Left kidney (tissue), 8 donors: Measurements from ENCODE around the gene RAB9A. TPM values are rescaled to one million over a fixed set of nuclear protein-coding genes. Genes with fewer than 3 reads are reported as not detected.
"Not testable (repeated sequence)": the region's sequence is repeated elsewhere in the genome, so short reads cannot be mapped to it uniquely, and the experiment has no call there.

Source experiments
- DNase-seq: peaks from one replicate; pipeline ENCODE4 v3.0.0-alpha.2; 2013
- long read RNA-seq, 8 donors: transcript quantifications; one replicate each; lab custom pipeline, GENCODE V29; 2026
- polyA plus RNA-seq: library from polyadenylated mRNA; unstranded; fragments of 120-200 nt; gene quantifications from one replicate; pipeline ENCODE4 v1.2.1, GENCODE V29; 2013; ENCODE audit not compliant: insufficient read length

The RAB9A gene, protein sequence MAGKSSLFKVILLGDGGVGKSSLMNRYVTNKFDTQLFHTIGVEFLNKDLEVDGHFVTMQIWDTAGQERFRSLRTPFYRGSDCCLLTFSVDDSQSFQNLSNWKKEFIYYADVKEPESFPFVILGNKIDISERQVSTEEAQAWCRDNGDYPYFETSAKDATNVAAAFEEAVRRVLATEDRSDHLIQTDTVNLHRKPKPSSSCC
- polyA plus RNA-seq, result 23.9 TPM
- long read RNA-seq, donor 1, transcript RAB9A-202 (3 exons, 2,039 nt), result major isoform, 7 of 11 reads
- long read RNA-seq, donor 1, partial matches to known transcripts, result 0 of 11 reads
- long read RNA-seq, donor 1, other reads (novel, unspliced or antisense), result 0 of 11 reads
- long read RNA-seq, donor 2, transcript RAB9A-202 (3 exons, 2,039 nt), result major isoform, 13 of 36 reads
- long read RNA-seq, donor 2, partial matches to known transcripts, result 19 of 36 reads
- long read RNA-seq, donor 2, other reads (novel, unspliced or antisense), result 0 of 36 reads
- long read RNA-seq, donor 3, transcript RAB9A-202 (3 exons, 2,039 nt), result major isoform, 5 of 8 reads
- long read RNA-seq, donor 3, partial matches to known transcripts, result 0 of 8 reads
- long read RNA-seq, donor 3, other reads (novel, unspliced or antisense), result 0 of 8 reads
- long read RNA-seq, donor 4, result 0 reads
- long read RNA-seq, donor 5, transcript RAB9A-203 (2 exons, 737 nt), result minor isoform, 6 of 48 reads
- long read RNA-seq, donor 5, transcript RAB9A-202 (3 exons, 2,039 nt), result major isoform, 16 of 48 reads
- long read RNA-seq, donor 5, partial matches to known transcripts, result 26 of 48 reads
- long read RNA-seq, donor 5, other reads (novel, unspliced or antisense), result 0 of 48 reads
- long read RNA-seq, donor 6, transcript RAB9A-202 (3 exons, 2,039 nt), result major isoform, 5 of 7 reads
- long read RNA-seq, donor 6, partial matches to known transcripts, result 0 of 7 reads
- long read RNA-seq, donor 6, other reads (novel, unspliced or antisense), result 0 of 7 reads
- long read RNA-seq, donor 7, transcript RAB9A-202 (3 exons, 2,039 nt), result major isoform, 17 of 19 reads
- long read RNA-seq, donor 7, partial matches to known transcripts, result 0 of 19 reads
- long read RNA-seq, donor 7, other reads (novel, unspliced or antisense), result 0 of 19 reads
- long read RNA-seq, donor 8, transcript RAB9A-202 (3 exons, 2,039 nt), result major isoform, 6 of 6 reads
- long read RNA-seq, donor 8, partial matches to known transcripts, result 0 of 6 reads
- long read RNA-seq, donor 8, other reads (novel, unspliced or antisense), result 0 of 6 reads

- DNase-seq, result peak; percentile 77
These were observed at the start of gene RAB9A for GRCh38 chrX:13688958-13689740. TSS of gene RAB9A (plus strand) at chrX:13689128. CDS start at chrX:13708747, 19,619 bp downstream.

GRCh38 chrX:13641684-13642083 is 47.2 kb upstream of the RAB9A start:
- DNase-seq, result not testable (repeated sequence)

DNA sequence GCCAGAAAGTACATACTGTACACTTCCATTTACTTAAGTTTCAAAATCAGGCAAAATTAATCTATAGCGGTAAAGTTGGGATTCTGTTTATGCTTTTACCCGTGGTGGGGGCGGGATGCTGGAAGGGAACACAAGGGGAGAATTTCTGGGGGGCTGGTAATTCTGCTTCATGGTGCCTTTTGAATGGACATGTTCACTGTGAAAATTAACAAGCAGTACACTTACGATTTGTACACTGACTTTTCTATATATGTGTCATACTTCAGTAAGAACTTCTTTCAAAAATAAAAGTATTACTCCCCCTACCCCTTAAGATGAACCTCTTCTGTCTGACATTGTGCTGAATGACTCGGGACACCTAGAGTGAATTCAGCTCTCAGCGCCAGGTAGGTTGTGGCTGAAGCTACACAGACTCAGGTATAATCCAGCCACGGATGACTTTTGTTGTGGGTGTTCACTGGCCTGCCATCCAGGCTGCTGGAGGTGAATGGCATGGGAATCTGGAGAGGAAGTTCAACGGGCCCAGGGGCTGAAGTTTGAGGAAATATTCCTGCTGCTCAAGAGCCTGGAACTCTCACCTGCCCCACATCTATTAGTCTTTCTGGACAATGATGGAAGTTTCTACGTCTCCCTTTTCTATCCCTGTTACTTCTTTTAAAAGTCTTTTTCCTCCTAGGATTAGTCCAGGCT is 43.3 kb upstream of the RAB9A start:
- no peak for DNase-seq

GRCh38 chrX:13646154-13646549 is 42.8 kb upstream of the RAB9A start:
- peak; percentile 59 for DNase-seq

GRCh38 chrX:13647709-13648212 is 41.2 kb upstream of the RAB9A start:
- no peak for DNase-seq

- DNase-seq, result not testable (repeated sequence)
These were observed 40.6 kb upstream of the RAB9A start for GRCh38 chrX:13648336-13648735.

DNA sequence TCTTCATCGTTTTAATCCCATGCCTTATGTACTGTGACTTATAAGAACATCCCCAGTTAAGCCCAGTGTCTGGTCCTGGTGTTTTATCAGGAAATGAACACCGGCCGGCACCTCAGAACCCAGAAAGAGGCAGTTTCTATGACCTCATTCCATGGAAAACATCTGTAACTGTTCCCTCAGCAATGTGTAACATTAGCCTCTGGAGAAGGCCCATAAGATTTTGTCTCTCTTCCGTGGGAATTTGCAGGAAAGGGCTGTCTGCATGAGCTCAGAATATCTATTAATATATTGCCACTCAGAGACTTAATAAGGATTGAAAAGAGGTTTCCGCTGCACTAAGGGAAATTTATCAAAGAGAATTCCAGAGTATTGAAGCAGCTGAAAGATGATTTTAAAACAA is 39.1 kb upstream of the RAB9A start:
- no peak for DNase-seq

DNA sequence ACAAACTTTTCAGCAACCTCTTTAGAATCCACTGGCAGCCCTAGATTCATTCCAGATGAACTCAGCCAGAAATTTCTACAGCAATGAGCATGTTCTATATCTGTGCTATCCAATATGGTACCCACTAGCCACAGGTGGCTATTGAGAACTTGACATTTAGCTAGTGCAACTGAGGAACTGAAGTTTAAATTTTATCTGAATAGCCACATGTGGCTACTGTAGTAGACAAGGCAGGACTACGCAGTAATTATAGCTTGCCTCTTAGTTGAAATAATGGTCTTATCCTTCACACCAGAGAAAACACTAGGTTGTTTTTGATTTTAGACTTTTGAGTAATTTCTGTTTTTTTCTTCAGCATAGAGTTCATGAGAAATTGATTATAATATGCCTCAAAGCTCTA is 38.6 kb upstream of the RAB9A start:
- no peak for DNase-seq

GRCh38 chrX:13651150-13651549 is 37.8 kb upstream of the RAB9A start:
- no peak for DNase-seq

- no peak for DNase-seq
These were observed 36.6 kb upstream of the RAB9A start for GRCh38 chrX:13652287-13652793.

- DNase-seq, result peak; percentile 92
These were observed 35.9 kb upstream of the RAB9A start, which contains the start of gene TCEANC for GRCh38 chrX:13652850-13653693. TSS of gene TCEANC (plus strand) at chrX:13653141. CDS start at chrX:13662509, 9,368 bp downstream.

GRCh38 chrX:13654116-13654515 is 34.8 kb upstream of the RAB9A start:
- no peak for DNase-seq

DNA sequence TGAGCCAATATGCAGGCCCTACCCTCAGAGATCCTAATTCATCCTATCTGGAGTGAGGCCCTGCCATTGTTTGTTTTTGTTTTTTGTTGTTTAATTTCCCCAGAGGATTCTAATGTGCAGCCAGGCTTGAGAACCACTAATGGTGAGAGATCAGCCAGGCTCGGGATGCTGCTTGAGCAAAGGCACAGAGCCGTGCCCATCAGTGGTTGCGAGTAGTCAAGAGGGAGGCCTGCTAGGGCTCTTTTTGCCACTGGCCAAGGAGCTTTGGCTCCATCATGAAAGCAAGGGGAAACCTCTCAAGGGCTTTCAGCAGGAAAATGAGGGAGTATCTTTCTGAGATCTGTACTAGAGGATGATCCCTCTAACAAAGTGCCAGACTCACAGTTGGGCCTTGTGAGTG is 33.3 kb upstream of the RAB9A start:
- DNase-seq, result no peak

DNA sequence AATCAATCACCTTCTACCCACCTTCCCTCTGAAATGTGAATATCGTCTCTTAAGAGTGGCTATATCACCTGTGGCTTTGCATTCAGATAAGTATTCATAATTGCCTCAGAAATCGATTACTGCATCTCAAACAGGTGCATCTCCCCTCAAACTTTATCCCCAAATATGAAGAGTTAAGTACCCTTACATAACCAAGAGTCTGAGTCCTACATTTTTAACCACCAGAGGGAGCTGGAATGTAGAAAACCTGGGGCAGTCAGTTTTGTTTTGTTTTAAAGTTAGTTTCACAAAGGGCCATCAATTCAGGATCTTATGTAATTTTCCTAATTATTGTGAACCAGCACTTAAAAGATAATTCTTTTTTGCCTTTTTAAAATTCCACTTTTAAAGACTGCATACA is 30.3 kb upstream of the RAB9A start:
- peak; percentile 63 for DNase-seq

- no peak for DNase-seq
These were observed 29.9 kb upstream of the RAB9A start for GRCh38 chrX:13659063-13659462.

- DNase-seq, result no peak
These were observed 27.1 kb upstream of the RAB9A start for GRCh38 chrX:13661735-13662288.

DNA sequence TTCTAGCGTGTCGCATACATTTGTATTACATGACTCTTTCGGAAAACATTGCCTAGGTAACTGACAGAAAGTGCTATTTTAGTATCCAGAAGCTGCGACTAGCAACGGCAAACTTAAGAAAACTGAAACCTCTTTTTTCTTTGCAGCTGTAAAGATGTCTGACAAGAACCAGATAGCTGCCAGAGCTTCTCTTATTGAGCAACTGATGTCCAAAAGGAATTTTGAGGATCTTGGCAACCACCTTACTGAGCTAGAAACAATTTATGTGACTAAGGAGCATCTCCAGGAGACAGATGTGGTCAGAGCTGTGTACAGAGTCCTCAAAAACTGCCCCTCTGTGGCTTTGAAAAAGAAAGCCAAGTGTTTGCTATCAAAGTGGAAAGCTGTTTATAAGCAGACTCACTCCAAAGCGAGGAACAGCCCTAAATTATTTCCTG is 26.6 kb upstream of the RAB9A start:
- no peak for DNase-seq

DNA sequence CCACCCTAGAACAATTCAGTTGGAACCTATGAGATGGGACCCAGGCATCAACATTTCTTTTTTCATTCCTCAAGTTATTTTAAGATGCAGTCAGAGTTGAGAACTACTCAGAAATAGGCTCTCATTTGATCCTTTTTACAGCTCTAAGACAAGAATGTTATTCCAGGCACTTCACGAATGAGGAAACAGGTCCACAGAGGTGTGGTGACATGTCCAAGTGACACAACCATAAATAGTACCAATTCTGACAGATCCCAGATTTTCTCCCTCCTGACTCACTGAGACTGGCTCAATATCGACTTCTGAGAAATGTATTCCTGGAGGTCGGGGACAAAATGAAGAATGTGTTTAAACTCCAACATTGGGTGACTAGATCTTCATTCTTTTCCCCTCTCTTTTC is 24.9 kb upstream of the RAB9A start:
- no peak for DNase-seq

DNA sequence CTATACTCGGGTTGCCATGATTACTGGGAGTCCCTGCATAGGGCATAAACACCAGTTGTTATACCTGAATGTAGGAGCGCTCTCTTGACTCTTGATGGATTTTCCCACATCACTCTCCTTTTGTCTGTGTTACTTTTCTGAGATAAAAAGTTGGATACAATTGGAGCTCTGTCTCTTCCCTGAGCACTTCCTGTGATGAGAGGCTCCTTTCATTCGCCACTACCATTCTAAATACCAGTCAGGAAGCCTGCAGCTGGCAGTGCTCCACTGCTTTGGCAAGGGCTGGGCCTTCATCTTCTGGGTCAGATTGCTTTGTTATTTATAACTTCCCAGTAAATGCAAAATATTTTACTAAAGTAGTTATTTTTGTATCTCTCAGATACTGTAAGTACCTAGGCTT is 22.1 kb upstream of the RAB9A start:
- no peak for DNase-seq
